CD4-positive, alpha-beta memory T cell (primary cell): ENCODE results near the gene CDC42EP5. TPM values are rescaled to one million over a fixed set of nuclear protein-coding genes. Genes with fewer than 3 reads are reported as not detected.
A peak's percentile ranks its signal among the peaks of the same experiment; 100 is the strongest.
"Not testable (repeated sequence)": the region's sequence is repeated elsewhere in the genome, so short reads cannot be mapped to it uniquely, and the experiment has no call there.

Experiments
- CTCF ChIA-PET: fragments of 350-600 bp; sonication (Branson Sonifier 250); formaldehyde crosslinking; loops from one replicate; lab custom pipeline; 2021; ENCODE audit warnings: inconsistent platforms; ENCODE audit not compliant: partially characterized antibody; lab: Charles Lee
- POLR2A ChIA-PET: fragments of 350-600 bp; sonication (Branson Sonifier 250); formaldehyde crosslinking; loops from one replicate; lab custom pipeline; 2021; ENCODE audit not compliant: partially characterized antibody; lab: Charles Lee
- DNase-seq, 5 donors: peaks; one replicate each; pipeline versions ENCODE4 v3.0.0 to v3.0.0-alpha.2; 2020 to 2022; ENCODE audit warnings: mixed read lengths in 1 of 5
- H3K27ac ChIP-seq: one replicate; pipeline ENCODE4 v1.7.0; 2013; ENCODE audit warnings: low read depth, low read length
- H3K27me3 ChIP-seq: 2 replicates; pipeline ENCODE4 v1.7.0; 2013; ENCODE audit warnings: mild to moderate bottlenecking, low read length, moderate library complexity; ENCODE audit not compliant: insufficient read depth
- H3K36me3 ChIP-seq: 2 replicates; pipeline ENCODE4 v1.7.0; 2013; ENCODE audit warnings: mild to moderate bottlenecking, low read length, moderate library complexity; ENCODE audit not compliant: insufficient read depth
- H3K4me1 ChIP-seq: 2 replicates; pipeline ENCODE4 v1.7.0; 2013; ENCODE audit warnings: mild to moderate bottlenecking, low read length, moderate library complexity; ENCODE audit not compliant: insufficient read depth
- H3K4me3 ChIP-seq, 2 donors: one replicate each; pipeline ENCODE4 v1.7.0; 2013; ENCODE audit warnings: low read length in 2 of 2, mild to moderate bottlenecking in 1 of 2
- H3K9me3 ChIP-seq, 2 donors: one replicate each; pipeline ENCODE4 v1.7.0; 2013; ENCODE audit warnings: low read length in 2 of 2, control low read depth in 1 of 2; ENCODE audit not compliant: control insufficient read depth in 1 of 2
- H3K27ac Mint-ChIP-seq, 7 donors: one replicate each; pipeline ENCODE4 v1.8.0; 2020 to 2021; ENCODE audit warnings: mixed read lengths in 7 of 7, mild to moderate bottlenecking in 6 of 7, inconsistent platforms in 3 of 7, moderate library complexity in 3 of 7
- H3K27me3 Mint-ChIP-seq, 2 donors: one replicate each; pipeline ENCODE4 v1.8.0; 2020 to 2021; ENCODE audit warnings: mixed read lengths in 2 of 2
- H3K36me3 Mint-ChIP-seq, 2 donors: one replicate each; pipeline ENCODE4 v1.8.0; 2020 to 2021; ENCODE audit warnings: mixed read lengths in 2 of 2, inconsistent platforms in 1 of 2, mild to moderate bottlenecking in 1 of 2
- H3K4me1 Mint-ChIP-seq, 4 donors: one replicate each; pipeline ENCODE4 v1.8.0; 2020 to 2021; ENCODE audit warnings: mixed read lengths in 4 of 4, mild to moderate bottlenecking in 1 of 4
- H3K4me3 Mint-ChIP-seq, 8 donors: one replicate each; pipeline ENCODE4 v1.8.0; 2020 to 2021; ENCODE audit warnings: mixed read lengths in 8 of 8, mild to moderate bottlenecking in 7 of 8, moderate library complexity in 6 of 8, inconsistent platforms in 3 of 8
- H3K9me3 Mint-ChIP-seq, 8 donors: one replicate each; pipeline ENCODE4 v1.8.0; 2020 to 2021; ENCODE audit warnings: mixed read lengths in 8 of 8, mild to moderate bottlenecking in 5 of 8, inconsistent platforms in 3 of 8, moderate library complexity in 1 of 8
- intact Hi-C: fragments of 100-400 bp; cut with micrococcal nuclease; formaldehyde crosslinking; loops from one replicate; pipeline ENCODE4 v1.15.1; 2023
- polyA plus RNA-seq, 2 donors: library from polyadenylated mRNA; unstranded; fragments of 300-500 nt; fragmentation: Illumina TruSeq; gene quantifications; one replicate each; pipeline ENCODE4 v1.2.3, GENCODE V29; 2021
- total RNA-seq, 2 experiments: library from RNA; stranded (reverse); gene quantifications; one replicate each; pipeline ENCODE4 v1.2.3, GENCODE V29; 2021

CDC42EP5 gene
- total and polyA plus RNA-seq, 4 experiments from 2014 or later: not detected

DNA sequence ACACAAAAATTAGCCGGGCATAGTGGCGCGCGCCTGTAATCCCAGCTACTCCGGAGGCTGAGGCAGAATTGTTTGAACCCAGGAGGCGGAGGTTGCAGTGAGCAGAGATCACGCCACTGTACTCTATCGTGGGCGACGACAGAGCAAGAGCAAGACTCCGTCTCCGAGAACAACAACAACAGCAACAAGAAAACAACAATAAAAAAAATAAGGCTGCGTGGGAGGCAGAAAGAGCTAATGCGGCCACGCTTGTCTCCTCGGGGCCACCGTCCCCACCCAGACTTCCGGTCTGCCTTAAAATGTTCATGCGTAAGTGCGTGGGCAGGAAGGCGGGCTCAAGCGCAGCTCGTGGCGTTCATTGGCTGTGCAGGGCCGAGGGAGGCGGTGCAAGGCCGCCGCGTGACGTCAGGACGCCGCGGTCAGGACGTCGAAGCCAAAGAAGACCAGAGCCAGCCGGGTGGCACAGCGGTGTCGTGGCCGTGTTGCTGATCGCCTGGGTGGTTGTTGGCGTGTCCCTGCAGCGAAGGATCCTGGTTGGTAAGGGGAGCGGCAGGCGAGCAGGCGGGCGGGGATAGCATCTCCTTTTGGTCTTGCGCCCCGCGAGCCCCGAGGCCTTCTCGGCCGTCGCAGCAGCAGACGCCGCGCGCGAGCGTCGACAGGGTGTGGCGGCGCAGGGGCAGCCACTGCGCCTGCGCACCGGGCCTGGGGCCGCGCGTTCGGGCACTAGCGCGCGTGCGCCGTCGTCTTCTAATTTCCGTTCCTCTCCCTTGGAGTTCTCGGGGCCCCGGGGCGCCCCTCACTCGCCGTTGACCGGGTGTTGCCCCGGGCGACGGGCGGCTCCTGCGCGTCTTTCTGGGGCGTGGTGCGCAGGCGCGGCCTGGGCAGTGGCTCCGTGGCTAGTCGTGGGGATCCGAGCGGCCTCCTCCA, 24.1 kb downstream of the CDC42EP5 start, which contains the start of gene LENG8:
Gene LENG8, plus strand, starts transcription at position 426 of the 927 bp plus-strand sequence. CDS start 2,146 bp downstream, outside the sequence.
- CTCF ChIA-PET: interaction anchor here (0.7 to 2.0 kb wide), 6 partner anchors 10 to 94 kb away, joined by 3 to 10 read pairs (median 4); partner anchors contain the start of gene LENG9
- H3K9me3 Mint-ChIP-seq: peaks cover 0 to 9% (median 0%) of the 10 kb centered on the region in 8 donors
- intact Hi-C loops: loop anchor here (1.0 to 10.0 kb wide), 5 partner anchors 14 to 1206 kb away; partner anchors contain the start of genes LENG9, MYADM, PRPF31 and RPS9
- Histone ChIP-seq H3K4me3 (peak within 1 kb of the TSS; percentile 75 to 98), H3K27me3 (no peaks in the 10 kb centered on the region), H3K9me3 (no peaks in the 10 kb centered on the region), H3K36me3 (peaks cover 37% of the 10 kb centered on the region), H3K27ac (peak within 1 kb of the TSS; percentile 93), H3K4me1 (peaks cover 46% of the 10 kb centered on the region)
- peak within 1 kb of the TSS; percentile 91 to 100 (median 98) for H3K4me3 Mint-ChIP-seq
- peak within 1 kb of the TSS; percentile 96 to 100 (median 99) for H3K27ac Mint-ChIP-seq
- POLR2A ChIA-PET: interaction anchor here (0.7 to 6.4 kb wide), 22 partner anchors 11 to 1206 kb away, joined by 3 to 142 read pairs (median 4); partner anchors contain the start of genes CDC42EP5, CNOT3, FIZ1 and KMT5C
- peaks cover 27 to 70% of the 10 kb centered on the region in 2 donors for H3K36me3 Mint-ChIP-seq
- DNase-seq: peak; percentile 98 to 99 (median 99)
- peaks cover 0 to 3% of the 10 kb centered on the region in 2 donors for H3K27me3 Mint-ChIP-seq
- peaks cover 25 to 69% (median 41%) of the 10 kb centered on the region in 4 donors for H3K4me1 Mint-ChIP-seq

DNA sequence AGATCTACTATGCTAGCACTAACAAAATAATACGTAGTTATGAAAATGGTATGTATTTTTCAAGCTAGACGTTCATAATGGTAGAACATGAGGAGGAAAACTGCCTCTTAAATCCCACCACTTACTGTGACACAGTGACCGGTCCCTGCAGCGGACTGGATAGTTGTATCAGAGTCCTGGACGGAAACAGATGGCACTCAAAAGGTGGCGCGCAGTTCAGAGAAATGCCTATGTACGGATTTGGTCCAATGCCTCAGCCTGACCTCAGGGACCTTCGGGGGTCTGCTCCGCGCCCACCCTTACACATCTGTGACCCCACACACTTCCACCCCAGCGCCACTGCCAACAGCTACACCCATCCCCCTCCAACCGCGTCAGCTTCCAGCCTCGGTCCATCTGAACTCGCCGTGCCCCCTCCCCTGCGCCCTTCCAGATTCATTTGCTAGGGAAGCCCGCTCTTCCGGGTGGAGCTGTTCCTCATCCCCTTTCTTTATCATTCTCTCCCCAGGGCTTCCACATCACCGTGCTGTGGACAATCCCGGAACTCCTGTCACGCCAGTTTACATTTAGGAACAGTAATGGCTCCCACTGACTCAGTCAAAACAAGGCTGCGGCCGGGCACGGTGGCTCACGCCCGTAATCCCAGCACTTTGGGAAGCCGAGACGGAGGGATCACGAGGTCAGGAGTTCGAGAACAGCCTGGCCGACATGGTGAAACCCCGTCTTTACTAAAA, 24.9 kb downstream of the CDC42EP5 start:
- no peak for DNase-seq
- Histone ChIP-seq H3K27me3 (no peaks in the 10 kb centered on the region), H3K9me3 (no peaks in the 10 kb centered on the region), H3K36me3 (peaks cover 29% of the 10 kb centered on the region), H3K4me3 (peak overlapping the region; percentile 75 to 98), H3K4me1 (peaks cover 46% of the 10 kb centered on the region), H3K27ac (peak overlapping the region; percentile 93)
- Mint-ChIP-seq H3K9me3 (peaks cover 0 to 9% (median 0%) of the 10 kb centered on the region in 8 donors), H3K36me3 (peaks cover 21 to 63% of the 10 kb centered on the region in 2 donors), H3K27ac (peak overlapping the region; percentile 96 to 100 (median 99)), H3K4me3 (peak overlapping the region; percentile 91 to 100 (median 98)), H3K4me1 (peaks cover 25 to 62% (median 40%) of the 10 kb centered on the region in 4 donors), H3K27me3 (peaks cover 0 to 3% of the 10 kb centered on the region in 2 donors)
- POLR2A ChIA-PET: interaction anchor here (0.6 to 6.4 kb wide), 24 partner anchors 10 to 1207 kb away, joined by 3 to 142 read pairs (median 4); partner anchors contain the start of genes CDC42EP5, CNOT3, FIZ1 and KMT5C
- intact Hi-C loops: loop anchor here (5.0 to 10.0 kb wide), 3 partner anchors 246 to 1207 kb away; partner anchors contain the start of genes MYADM, RPS9 and U2AF2
- CTCF ChIA-PET: interaction anchor here (0.7 to 2.0 kb wide), 6 partner anchors 10 to 94 kb away, joined by 3 to 10 read pairs (median 4); partner anchors contain the start of gene LENG9

DNA sequence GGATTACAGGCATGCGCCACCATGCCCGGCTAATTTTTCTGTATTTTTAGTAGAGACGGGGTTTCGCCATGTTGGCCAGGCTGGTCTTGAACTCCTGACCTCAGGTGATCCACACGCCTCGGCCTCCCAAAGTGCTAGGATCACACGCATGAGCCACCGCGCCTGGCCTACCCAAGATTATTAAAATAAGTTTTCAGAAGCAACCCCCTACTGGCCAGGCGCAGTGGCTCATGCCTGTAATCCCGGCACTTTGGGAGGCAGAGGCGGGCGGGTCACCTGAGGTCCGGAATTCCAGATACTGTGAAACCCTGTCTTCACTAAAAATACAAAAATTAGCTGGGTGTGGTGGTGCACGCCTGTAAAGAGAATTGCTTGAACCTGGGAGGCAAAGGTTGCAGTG, 26.7 kb downstream of the CDC42EP5 start:
- H3K27me3 ChIP-seq, H3K4me3 ChIP-seq, H3K9me3 ChIP-seq, H3K27me3 Mint-ChIP-seq, DNase-seq, H3K27ac ChIP-seq, H3K9me3 Mint-ChIP-seq, H3K4me3 Mint-ChIP-seq, H3K27ac Mint-ChIP-seq, CTCF ChIA-PET: not testable (repeated sequence)
- POLR2A ChIA-PET: interaction anchor here (1.0 to 6.4 kb wide), 2 partner anchors 10 to 16 kb away, joined by 3 to 142 read pairs; partner anchors contain the start of gene LENG9
- Mint-ChIP-seq H3K4me1 (peaks cover 24 to 46% (median 35%) of the 10 kb centered on the region in 4 donors), H3K36me3 (peaks cover 13 to 48% of the 10 kb centered on the region in 2 donors)
- peaks cover 10% of the 10 kb centered on the region for H3K36me3 ChIP-seq
- intact Hi-C loops: loop anchor here (5.0 to 10.0 kb wide), 3 partner anchors 244 to 1208 kb away; partner anchors contain the start of genes MYADM, RPS9 and U2AF2
- H3K4me1 ChIP-seq: peaks cover 31% of the 10 kb centered on the region

DNA sequence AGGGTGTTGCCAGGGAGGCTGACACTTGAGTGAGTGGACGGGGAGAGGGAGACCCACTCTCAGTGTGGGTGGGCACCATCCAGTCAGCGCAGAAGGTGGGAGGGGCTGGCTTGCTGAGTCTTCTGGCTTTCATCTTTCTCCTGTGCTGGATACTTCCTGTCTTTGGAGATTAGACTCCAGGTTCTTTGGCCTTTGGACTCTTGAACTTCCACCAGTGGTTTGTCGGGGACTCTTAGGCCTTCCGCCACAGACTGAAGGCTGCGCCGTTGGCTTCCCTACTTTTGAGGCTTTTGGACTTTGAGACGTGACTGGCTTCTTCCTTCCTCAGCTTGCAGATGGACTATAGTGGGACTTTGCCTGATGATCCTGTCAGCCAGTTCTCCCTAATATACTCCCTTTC, 28.4 kb downstream of the CDC42EP5 start:
- POLR2A ChIA-PET: no interaction called here
- peaks cover 0 to 9% (median 0%) of the 10 kb centered on the region in 8 donors for H3K9me3 Mint-ChIP-seq
- CTCF ChIA-PET: no interaction called here

DNA sequence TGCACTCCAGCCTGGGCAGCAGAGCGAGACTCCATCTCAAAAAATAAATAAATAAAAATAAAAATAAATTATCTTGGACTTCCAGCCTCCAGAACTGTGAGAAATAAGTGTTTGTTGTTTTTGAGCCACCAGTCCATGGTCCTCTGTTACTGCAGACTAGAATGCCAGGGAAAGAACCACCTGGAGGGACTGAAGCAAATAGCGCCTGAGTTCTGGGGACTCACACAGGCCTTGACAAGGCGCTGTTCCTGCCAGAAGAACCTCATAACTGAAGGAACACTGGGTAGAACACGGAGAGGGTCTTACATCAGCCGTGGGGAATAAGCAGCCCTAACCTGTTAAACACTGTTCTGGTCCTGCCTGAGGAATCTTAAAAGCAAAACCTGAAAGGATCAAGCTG, 32.5 kb downstream of the CDC42EP5 start:
- Histone ChIP-seq H3K27ac (no peak overlapping the region), H3K4me1 (no peaks in the 10 kb centered on the region), H3K36me3 (peaks cover 3% of the 10 kb centered on the region), H3K9me3 (no peaks in the 10 kb centered on the region), H3K4me3 (no peak overlapping the region), H3K27me3 (no peaks in the 10 kb centered on the region)
- Mint-ChIP-seq H3K4me3 (no peak overlapping the region), H3K4me1 (peaks cover 1 to 24% (median 9%) of the 10 kb centered on the region in 4 donors), H3K27ac (no peak overlapping the region), H3K36me3 (peaks cover 8 to 22% of the 10 kb centered on the region in 2 donors), H3K9me3 (peaks cover 0 to 2% (median 0%) of the 10 kb centered on the region in 8 donors), H3K27me3 (no peaks in the 10 kb centered on the region)
- ChIA-PET POLR2A (no interaction called here), CTCF (no interaction called here)
- no peak for DNase-seq
- intact Hi-C loops: loop anchor here (10.0 kb wide), 1 partner anchor 1214 kb away; the partner anchor contains the start of gene U2AF2

More for the DNA sequence above, 28.4 kb downstream of the CDC42EP5 start:
- H3K27me3 Mint-ChIP-seq: no peaks in the 10 kb centered on the region
- Histone ChIP-seq H3K27me3 (no peaks in the 10 kb centered on the region), H3K4me3 (no peak overlapping the region), H3K27ac (no peak overlapping the region), H3K36me3 (peaks cover 5% of the 10 kb centered on the region), H3K9me3 (no peaks in the 10 kb centered on the region), H3K4me1 (peaks cover 15% of the 10 kb centered on the region)
- H3K27ac Mint-ChIP-seq: peak overlapping the region in 3 of 7 donors; percentile 24 to 49 (median 43)
- H3K4me3 Mint-ChIP-seq: peak overlapping the region in 1 of 8 donors; percentile 23
- peaks cover 14 to 34% (median 24%) of the 10 kb centered on the region in 4 donors for H3K4me1 Mint-ChIP-seq
- no peak for DNase-seq
- intact Hi-C loops: loop anchor here (5.0 to 10.0 kb wide), 3 partner anchors 242 to 1210 kb away; partner anchors contain the start of genes MYADM, RPS9 and U2AF2
- peaks cover 8 to 39% of the 10 kb centered on the region in 2 donors for H3K36me3 Mint-ChIP-seq

DNA sequence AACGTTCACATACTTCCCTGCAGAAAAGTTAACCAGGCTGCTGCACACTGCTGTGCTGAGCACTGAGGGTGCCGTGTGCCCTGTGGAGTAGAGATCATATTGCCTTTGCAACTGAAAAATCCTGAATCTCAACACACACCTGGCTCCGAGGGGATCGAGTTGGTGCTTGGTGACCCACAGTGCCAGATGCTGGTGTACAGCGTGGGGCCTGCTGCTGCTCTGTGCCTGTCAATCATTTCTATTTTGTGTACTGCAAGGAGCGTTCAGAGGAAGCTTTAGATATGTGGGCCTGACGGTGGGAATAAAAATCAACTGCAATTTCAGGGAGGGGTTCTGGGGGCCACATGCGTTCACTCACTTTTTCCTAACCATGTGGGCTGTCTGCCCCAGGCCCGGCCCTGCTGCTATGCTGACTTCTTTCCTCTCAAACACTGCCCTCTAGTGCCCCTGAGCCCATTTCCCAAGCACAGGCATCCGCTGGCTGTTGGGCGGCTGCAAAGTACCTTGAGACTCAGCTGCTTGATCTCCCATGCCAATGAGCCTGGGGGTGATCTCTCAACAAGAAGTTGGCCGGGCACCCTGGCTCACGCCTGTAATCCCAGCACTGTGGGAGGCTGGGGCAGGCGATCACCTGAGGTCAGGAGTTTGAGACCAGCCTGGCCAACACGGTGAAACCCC, 33.8 kb downstream of the CDC42EP5 start:
- H3K27ac Mint-ChIP-seq: peak overlapping the region in 2 of 7 donors; percentile 44 to 60
- CTCF ChIA-PET: interaction anchor here (1.4 to 1.7 kb wide), 2 partner anchors 9 to 114 kb away, joined by 5 to 10 read pairs; partner anchors contain the start of gene LENG8
- H3K4me3 Mint-ChIP-seq: no peak overlapping the region
- H3K4me1 Mint-ChIP-seq: peaks cover 9 to 33% (median 16%) of the 10 kb centered on the region in 4 donors
- H3K27ac ChIP-seq: no peak overlapping the region
- no peaks in the 10 kb centered on the region for H3K9me3 ChIP-seq
- no peaks in the 10 kb centered on the region for H3K36me3 ChIP-seq
- H3K4me3 ChIP-seq: no peak overlapping the region
- H3K27me3 Mint-ChIP-seq: no peaks in the 10 kb centered on the region
- no peak for DNase-seq
- no peaks in the 10 kb centered on the region for H3K27me3 ChIP-seq
- no peaks in the 10 kb centered on the region for H3K4me1 ChIP-seq
- intact Hi-C loops: no loop called here
- POLR2A ChIA-PET: interaction anchor here (2.0 kb wide), 2 partner anchors 9 kb away, joined by 7 to 12 read pairs; partner anchors contain the start of gene LENG8
- H3K36me3 Mint-ChIP-seq: peaks cover 4 to 14% of the 10 kb centered on the region in 2 donors
- no peaks in the 10 kb centered on the region for H3K9me3 Mint-ChIP-seq
